ENCODE measurements around the gene DND1. TPM values are rescaled to one million over a fixed set of nuclear protein-coding genes. Genes with fewer than 3 reads are reported as not detected.

Gene DND1
- total and polyA plus RNA-seq, 2 experiments from 2014 or later: 8.1 to 15.5 TPM

DNA sequence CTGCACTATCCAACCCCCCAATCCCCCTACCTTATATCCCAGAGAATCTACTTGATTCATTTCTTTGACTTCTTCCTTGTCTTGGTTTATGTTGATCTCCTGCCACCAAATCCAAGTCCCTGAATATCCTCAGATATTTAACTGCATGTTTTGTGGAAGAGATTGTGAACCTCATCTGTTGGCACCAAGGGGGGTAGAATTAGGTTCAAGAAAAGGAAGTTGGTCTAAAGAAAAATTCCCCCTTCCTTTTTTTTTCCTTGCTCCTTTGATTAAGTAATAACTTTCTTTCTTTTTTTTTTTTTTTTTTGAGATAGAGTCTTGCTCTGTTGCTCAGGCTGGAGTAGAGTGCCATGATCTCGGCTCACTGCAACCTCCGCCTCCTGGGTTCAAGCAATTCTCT is 39.9 kb downstream of the DND1 start:
- Histone ChIP-seq H4K20me1 (replicated peaks; ENCODE audit: insufficient read depth) (no peaks in the 10 kb centered on the region), H3F3A (replicated peaks; ENCODE audit: low read depth) (no peaks in the 10 kb centered on the region), H3K27ac (ENCODE audit: low read depth) (no peak overlapping the region), H2AFZ (no peak overlapping the region), H3K4me2 (no peak overlapping the region), H3K36me3 (ENCODE audit: insufficient read depth) (no peaks in the 10 kb centered on the region), H3K27me3 (ENCODE audit: insufficient read depth) (peaks cover 39% of the 10 kb centered on the region), H3K79me2 (replicated peaks; ENCODE audit: insufficient read depth) (no peaks in the 10 kb centered on the region), H3K4me1 (ENCODE audit: insufficient read depth) (peaks cover 4% of the 10 kb centered on the region), H3K4me3 (no peak overlapping the region), H3K9me2 (ENCODE audit: insufficient read depth) (0 out of 2 replicates have a peak, but pooled peaks cover 3% of the 10 kb centered on the region)
- Mint-ChIP-seq H3K4me3 (no peak overlapping the region; the same call in 2 of the 3 replicates), H3K27me3 (ENCODE audit: insufficient read depth, low read depth, poor library complexity) (peaks cover 24% of the 10 kb centered on the region), H3K27ac (no peak overlapping the region), H3K4me1 (peaks cover 4% of the 10 kb centered on the region), H3K36me3 (ENCODE audit: low read depth) (0 out of 3 replicates have a peak, but pooled peaks cover 3% of the 10 kb centered on the region), H3K9me3 (peaks cover 31% of the 10 kb centered on the region)
- ATAC-seq (no peak), DNase-seq (ENCODE audit: low spot score) (no peak)
- no peak for TF ChIP-seq EZH2 (IDR thresholded peaks at IDR 0.05; ENCODE audit: low read depth, unreplicated experiment)
- no peak for TF ChIP-seq POLR2AphosphoS5 (IDR thresholded peaks at IDR 0.05; ENCODE audit: low read depth)
- no peak for TF ChIP-seq ZNF114 (CRISPR knock-in tag; IDR thresholded peaks at IDR 0.05)
- TF ChIP-seq, protein P1, sequence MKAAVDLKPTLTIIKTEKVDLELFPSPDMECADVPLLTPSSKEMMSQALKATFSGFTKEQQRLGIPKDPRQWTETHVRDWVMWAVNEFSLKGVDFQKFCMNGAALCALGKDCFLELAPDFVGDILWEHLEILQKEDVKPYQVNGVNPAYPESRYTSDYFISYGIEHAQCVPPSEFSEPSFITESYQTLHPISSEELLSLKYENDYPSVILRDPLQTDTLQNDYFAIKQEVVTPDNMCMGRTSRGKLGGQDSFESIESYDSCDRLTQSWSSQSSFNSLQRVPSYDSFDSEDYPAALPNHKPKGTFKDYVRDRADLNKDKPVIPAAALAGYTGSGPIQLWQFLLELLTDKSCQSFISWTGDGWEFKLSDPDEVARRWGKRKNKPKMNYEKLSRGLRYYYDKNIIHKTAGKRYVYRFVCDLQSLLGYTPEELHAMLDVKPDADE (IDR thresholded peaks at IDR 0.05): no peak
- TF ChIP-seq ZNF331 (CRISPR knock-in tag; IDR thresholded peaks at IDR 0.05; ENCODE audit: low read depth): no peak
- no peak for TF ChIP-seq REST (IDR thresholded peaks at IDR 0.05; ENCODE audit: unreplicated experiment)
- no peak for TF ChIP-seq NANOG (IDR thresholded peaks at IDR 0.05; ENCODE audit: borderline replicate concordance)
- TF ChIP-seq, protein P2, sequence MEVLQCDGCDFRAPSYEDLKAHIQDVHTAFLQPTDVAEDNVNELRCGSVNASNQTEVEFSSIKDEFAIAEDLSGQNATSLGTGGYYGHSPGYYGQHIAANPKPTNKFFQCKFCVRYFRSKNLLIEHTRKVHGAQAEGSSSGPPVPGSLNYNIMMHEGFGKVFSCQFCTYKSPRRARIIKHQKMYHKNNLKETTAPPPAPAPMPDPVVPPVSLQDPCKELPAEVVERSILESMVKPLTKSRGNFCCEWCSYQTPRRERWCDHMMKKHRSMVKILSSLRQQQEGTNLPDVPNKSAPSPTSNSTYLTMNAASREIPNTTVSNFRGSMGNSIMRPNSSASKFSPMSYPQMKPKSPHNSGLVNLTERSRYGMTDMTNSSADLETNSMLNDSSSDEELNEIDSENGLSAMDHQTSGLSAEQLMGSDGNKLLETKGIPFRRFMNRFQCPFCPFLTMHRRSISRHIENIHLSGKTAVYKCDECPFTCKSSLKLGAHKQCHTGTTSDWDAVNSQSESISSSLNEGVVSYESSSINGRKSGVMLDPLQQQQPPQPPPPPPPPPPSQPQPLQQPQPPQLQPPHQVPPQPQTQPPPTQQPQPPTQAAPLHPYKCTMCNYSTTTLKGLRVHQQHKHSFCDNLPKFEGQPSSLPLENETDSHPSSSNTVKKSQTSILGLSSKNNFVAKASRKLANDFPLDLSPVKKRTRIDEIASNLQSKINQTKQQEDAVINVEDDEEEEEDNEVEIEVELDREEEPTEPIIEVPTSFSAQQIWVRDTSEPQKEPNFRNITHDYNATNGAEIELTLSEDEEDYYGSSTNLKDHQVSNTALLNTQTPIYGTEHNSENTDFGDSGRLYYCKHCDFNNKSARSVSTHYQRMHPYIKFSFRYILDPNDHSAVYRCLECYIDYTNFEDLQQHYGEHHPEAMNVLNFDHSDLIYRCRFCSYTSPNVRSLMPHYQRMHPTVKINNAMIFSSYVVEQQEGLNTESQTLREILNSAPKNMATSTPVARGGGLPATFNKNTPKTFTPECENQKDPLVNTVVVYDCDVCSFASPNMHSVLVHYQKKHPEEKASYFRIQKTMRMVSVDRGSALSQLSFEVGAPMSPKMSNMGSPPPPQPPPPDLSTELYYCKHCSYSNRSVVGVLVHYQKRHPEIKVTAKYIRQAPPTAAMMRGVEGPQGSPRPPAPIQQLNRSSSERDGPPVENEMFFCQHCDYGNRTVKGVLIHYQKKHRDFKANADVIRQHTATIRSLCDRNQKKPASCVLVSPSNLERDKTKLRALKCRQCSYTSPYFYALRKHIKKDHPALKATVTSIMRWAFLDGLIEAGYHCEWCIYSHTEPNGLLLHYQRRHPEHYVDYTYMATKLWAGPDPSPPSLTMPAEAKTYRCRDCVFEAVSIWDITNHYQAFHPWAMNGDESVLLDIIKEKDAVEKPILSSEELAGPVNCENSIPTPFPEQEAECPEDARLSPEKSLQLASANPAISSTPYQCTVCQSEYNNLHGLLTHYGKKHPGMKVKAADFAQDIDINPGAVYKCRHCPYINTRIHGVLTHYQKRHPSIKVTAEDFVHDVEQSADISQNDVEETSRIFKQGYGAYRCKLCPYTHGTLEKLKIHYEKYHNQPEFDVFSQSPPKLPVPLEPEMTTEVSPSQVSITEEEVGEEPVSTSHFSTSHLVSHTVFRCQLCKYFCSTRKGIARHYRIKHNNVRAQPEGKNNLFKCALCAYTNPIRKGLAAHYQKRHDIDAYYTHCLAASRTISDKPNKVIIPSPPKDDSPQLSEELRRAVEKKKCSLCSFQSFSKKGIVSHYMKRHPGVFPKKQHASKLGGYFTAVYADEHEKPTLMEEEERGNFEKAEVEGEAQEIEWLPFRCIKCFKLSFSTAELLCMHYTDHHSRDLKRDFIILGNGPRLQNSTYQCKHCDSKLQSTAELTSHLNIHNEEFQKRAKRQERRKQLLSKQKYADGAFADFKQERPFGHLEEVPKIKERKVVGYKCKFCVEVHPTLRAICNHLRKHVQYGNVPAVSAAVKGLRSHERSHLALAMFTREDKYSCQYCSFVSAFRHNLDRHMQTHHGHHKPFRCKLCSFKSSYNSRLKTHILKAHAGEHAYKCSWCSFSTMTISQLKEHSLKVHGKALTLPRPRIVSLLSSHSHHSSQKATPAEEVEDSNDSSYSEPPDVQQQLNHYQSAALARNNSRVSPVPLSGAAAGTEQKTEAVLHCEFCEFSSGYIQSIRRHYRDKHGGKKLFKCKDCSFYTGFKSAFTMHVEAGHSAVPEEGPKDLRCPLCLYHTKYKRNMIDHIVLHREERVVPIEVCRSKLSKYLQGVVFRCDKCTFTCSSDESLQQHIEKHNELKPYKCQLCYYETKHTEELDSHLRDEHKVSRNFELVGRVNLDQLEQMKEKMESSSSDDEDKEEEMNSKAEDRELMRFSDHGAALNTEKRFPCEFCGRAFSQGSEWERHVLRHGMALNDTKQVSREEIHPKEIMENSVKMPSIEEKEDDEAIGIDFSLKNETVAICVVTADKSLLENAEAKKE (CRISPR knock-in tag; IDR thresholded peaks at IDR 0.05): no peak
- TF ChIP-seq EZH2phosphoT487 (IDR thresholded peaks at IDR 0.05; ENCODE audit: unreplicated experiment): no peak
- no peak for TF ChIP-seq CREB1 (CRISPR knock-in tag; IDR thresholded peaks at IDR 0.05; ENCODE audit: low read depth)
- no peak for TF ChIP-seq CTCF (conservative IDR thresholded peaks at IDR 0.05; ENCODE audit: low read depth in 2 of 2)
- no peak for TF ChIP-seq STAT1 (IDR thresholded peaks at IDR 0.05; ENCODE audit: unreplicated experiment)
- TF ChIP-seq JUNB (IDR thresholded peaks at IDR 0.05; ENCODE audit: unreplicated experiment): no peak

Data from GM23338 (cell line).